BJ (cell line): Measurements from ENCODE around the gene ING4. TPM values are rescaled to one million over a fixed set of nuclear protein-coding genes. Genes with fewer than 3 reads are reported as not detected.
A peak's percentile ranks its signal among the peaks of the same experiment; 100 is the strongest.

ENCODE experiments used
- CTCF ChIA-PET: fragments of 350-600 bp; formaldehyde crosslinking; extraction: SDS; loops from one replicate; lab custom pipeline; 2021; ENCODE audit warnings: antibody characterized with exemption, inconsistent platforms; lab: Yijun Ruan, JAX
- POLR2A ChIA-PET: fragments of 300-600 bp; sonication (Branson Sonifier 250); formaldehyde crosslinking; extraction: SDS; loops from one replicate; lab custom pipeline; 2021; ENCODE audit warnings: antibody characterized with exemption; lab: Charles Lee
- DNase-seq: peaks from one replicate; pipeline ENCODE4 v3.0.0-alpha.2; 2011; ENCODE audit warnings: low read depth
- H3K27me3 ChIP-seq: 2 replicates; pipeline ENCODE4 v1.6.0; 2011; ENCODE audit warnings: low read length; ENCODE audit not compliant: control insufficient read depth, insufficient read depth
- H3K36me3 ChIP-seq: 2 replicates; pipeline ENCODE4 v1.5.1; 2011; ENCODE audit warnings: low read length; ENCODE audit not compliant: control insufficient read depth, insufficient read depth
- H3K4me3 ChIP-seq: 2 replicates; pipeline ENCODE4 v1.5.1; 2011; ENCODE audit warnings: low read depth, mild to moderate bottlenecking, control low read depth, low read length
- CTCF ChIP-seq: IDR thresholded peaks from 2 replicates; pipeline ENCODE4 v1.5.1; 2011; ENCODE audit warnings: low read depth, mild to moderate bottlenecking, control low read depth, inconsistent platforms, low read length, moderate library complexity; ENCODE audit not compliant: insufficient read depth
- polyA plus RNA-seq: library from polyadenylated mRNA; depleted of rRNA; stranded (reverse); fragments of >200 nt; gene quantifications from 2 replicates; pipeline ENCODE4 v1.2.3, GENCODE V29; 2011

The ING4 gene
- polyA plus RNA-seq, 1 experiment: 43.0 TPM

- CTCF ChIA-PET: interaction anchor here (0.6 to 2.8 kb wide), 17 partner anchors 8 to 146 kb away, joined by 3 to 11 read pairs (median 4); partner anchors contain the start of genes MLF2 and ZNF384
- POLR2A ChIA-PET: interaction anchor here (0.6 kb wide), 1 partner anchor 85 kb away, joined by 3 read pairs; no protein-coding TSS in a partner anchor
- no peak for DNase-seq
- peaks cover 7% of the 10 kb centered on the region; the same call in 1 of the 2 replicates for H3K27me3 ChIP-seq
- peak; percentile 78 for TF ChIP-seq CTCF
- H3K36me3 ChIP-seq: no peaks in the 10 kb centered on the region
- no peak overlapping the region for H3K4me3 ChIP-seq
Measured at GRCh38 chr12:6697584-6698351, 34.8 kb upstream of the ING4 start.

- Histone ChIP-seq H3K4me3 (no peak overlapping the region), H3K36me3 (no peaks in the 10 kb centered on the region), H3K27me3 (peaks cover 7% of the 10 kb centered on the region; the same call in 1 of the 2 replicates)
- CTCF ChIA-PET: interaction anchor here (0.7 to 2.8 kb wide), 11 partner anchors 8 to 82 kb away, joined by 3 to 11 read pairs (median 5); partner anchors contain the start of genes MLF2 and ZNF384
- TF ChIP-seq CTCF: no peak
- DNase-seq: no peak
- POLR2A ChIA-PET: no interaction called here
Measured at GRCh38 chr12:6696690-6697583, 34.0 kb upstream of the ING4 start.

GRCh38 chr12:6695313-6696045, 32.6 kb upstream of the ING4 start:
- DNase-seq: no peak
- TF ChIP-seq CTCF: no peak
- H3K27me3 ChIP-seq: no peaks in the 10 kb centered on the region
- no peaks in the 10 kb centered on the region for H3K36me3 ChIP-seq
- POLR2A ChIA-PET: no interaction called here
- CTCF ChIA-PET: interaction anchor here (1.2 to 1.7 kb wide), 3 partner anchors 58 to 81 kb away, joined by 5 to 7 read pairs (median 5); partner anchors contain the start of gene MLF2
- no peak overlapping the region for H3K4me3 ChIP-seq

GRCh38 chr12:6694701-6695100, 31.8 kb upstream of the ING4 start:
- H3K27me3 ChIP-seq: no peaks in the 10 kb centered on the region
- CTCF ChIA-PET: no interaction called here

More at GRCh38 chr12:6694701-6695100, 31.8 kb upstream of the ING4 start:
- TF ChIP-seq CTCF: no peak
- no peaks in the 10 kb centered on the region for H3K36me3 ChIP-seq
- no peak overlapping the region for H3K4me3 ChIP-seq
- POLR2A ChIA-PET: no interaction called here
- DNase-seq: no peak
